T-helper 1 cell treated with Interleukin-12 subunit alpha and Interleukin-12 subunit beta and Interleukin-4 antibody, amounts not matched to agents 30 ng/mL and 1 ng/mL, for 36 hours (primary cell): ENCODE measurements around the gene ZNF765. TPM values are rescaled to one million over a fixed set of nuclear protein-coding genes. Genes with fewer than 3 reads are reported as not detected.
"Not testable (repeated sequence)": the region's sequence is repeated elsewhere in the genome, so short reads cannot be mapped to it uniquely, and the experiment has no call there.

ENCODE experiments used
- intact Hi-C: fragments of 100-400 bp; cut with micrococcal nuclease; formaldehyde crosslinking; loops from one replicate; pipeline ENCODE4 v1.15.1; 2024
- total RNA-seq: library from RNA; stranded (reverse); gene quantifications from 2 replicates; pipeline ENCODE4 v1.2.3, GENCODE V29; 2022

The ZNF765 gene
- total RNA-seq = 10.2 and 13.7 TPM in 2 replicates

DNA sequence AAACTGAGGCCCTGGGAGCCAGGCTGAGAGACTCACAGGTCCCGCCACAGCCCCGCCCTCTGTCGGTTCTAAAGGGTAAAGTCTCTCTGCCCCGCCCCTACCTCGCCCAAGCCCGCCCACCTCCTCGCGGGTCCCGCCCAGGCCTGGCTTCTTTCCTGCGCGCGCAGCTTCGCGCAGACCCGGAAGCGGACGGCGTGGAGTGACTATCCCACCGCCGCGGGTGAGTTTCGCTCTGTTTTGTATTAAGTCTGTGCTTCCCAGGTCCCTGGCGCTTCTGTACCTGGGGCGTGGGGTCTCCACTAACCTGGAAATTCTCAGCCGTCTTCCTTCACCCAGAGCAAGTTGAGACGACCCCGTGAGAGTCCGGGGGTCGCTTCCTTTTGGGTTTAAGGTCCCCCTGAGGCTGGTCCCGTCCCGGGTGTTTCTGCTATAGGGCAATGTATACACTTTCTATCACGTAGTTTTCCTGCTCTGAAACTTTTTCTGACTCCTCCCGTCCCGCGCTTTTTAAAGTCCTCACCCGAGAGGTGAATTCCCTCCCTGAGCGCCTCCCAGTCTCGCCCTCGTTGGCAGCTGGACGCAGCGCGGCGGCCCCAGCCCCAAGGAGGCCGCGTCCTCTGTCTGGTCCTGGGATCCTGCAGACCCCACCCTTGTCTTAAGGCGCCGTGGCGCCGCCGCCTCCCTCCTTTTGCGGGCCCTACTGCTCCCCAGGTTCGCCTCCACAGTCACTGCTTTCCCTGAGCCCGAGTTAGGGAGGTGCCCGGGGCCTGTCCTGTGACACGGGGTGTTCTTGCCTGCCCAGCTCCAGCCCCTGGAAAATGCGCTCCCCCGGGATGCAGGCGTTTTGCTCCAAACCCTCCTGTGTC, at the start of gene ZNF765:
Gene ZNF765 (plus strand): TSS at position 176 of the 866 bp plus-strand sequence. CDS start 2,867 bp downstream, outside the sequence.
- intact Hi-C loops = loop anchor here (1.0 kb wide), 11 partner anchors 30 to 1224 kb away; partner anchors contain the start of genes ZNF160, ZNF320, ZNF525 and ZNF761

DNA sequence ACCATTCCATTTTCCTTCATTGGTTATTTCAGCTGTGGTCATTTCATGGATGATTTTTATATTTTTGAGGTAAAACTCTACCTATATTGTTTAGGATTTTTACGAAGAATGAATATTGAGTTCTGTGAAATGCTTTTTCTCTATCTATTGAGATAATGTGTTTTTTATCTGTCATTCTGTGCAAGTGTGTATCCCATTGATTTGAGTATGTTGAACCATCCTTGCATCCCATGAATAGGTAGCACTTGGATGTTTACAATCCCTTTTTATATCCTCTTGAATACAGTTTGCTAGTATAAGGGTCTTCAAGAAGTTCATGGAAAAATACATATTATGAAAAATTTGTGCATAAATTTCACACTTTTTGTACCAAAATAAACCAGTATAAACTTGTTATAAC, 39.2 kb upstream of the ZNF765 start:
- intact Hi-C loops = no loop called here

DNA sequence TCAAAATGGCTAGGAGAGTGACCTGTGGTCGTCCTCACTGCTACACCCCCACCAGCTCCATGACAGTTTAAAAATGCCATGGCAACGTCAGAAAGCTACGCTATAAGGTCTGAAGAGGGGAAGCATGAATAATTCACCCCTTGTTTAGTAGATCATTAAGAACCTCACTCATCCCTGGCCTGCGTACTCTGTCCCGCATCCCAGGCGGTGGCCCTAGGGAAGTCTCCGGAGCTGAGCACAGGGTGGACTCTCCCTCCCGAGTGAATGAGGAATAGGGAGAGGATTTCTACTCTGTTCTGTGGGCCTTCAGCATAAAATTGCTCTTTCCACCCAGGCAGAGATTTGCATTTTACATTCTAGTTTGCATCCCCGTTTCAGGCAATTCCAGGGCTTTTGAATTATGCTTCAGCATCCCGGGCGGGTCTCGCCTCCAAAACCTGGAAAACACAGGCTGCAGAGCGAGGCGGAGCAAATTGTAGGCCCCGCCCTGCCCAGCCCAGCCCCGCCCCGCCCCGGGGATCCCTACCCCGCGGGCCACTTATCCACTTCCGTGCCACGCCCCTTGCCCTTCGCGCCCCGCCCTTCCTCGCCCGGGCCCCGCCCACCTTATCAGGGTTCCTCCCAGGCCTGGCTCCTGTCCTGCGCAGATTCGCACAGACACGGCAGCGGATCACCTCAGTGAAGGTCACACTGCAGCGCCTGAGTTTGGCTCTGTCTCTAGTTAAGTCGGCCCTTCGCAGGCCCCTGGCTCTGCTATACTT, 36.9 kb upstream of the ZNF765 start:
- intact Hi-C loops = no loop called here

DNA sequence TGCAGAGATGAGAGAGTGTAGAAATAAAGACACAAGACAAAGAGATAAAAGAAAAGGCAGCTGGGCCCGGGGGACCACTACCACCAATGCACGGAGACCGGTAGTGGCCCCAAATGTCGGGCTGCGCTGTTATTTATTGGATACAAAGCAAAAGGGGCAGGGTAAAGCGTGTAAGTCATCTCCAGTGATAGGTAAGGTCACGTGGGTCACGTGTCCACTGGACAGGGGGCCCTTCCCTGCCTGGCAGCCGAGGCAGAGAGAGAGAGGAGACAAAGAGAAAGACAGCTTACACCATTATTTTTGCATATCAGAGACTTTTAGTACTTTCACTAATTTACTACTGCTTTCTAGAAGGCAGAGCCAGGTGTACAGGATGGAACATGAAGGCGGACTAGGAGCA, 34.9 kb upstream of the ZNF765 start:
- intact Hi-C loops = not testable (repeated sequence)

DNA sequence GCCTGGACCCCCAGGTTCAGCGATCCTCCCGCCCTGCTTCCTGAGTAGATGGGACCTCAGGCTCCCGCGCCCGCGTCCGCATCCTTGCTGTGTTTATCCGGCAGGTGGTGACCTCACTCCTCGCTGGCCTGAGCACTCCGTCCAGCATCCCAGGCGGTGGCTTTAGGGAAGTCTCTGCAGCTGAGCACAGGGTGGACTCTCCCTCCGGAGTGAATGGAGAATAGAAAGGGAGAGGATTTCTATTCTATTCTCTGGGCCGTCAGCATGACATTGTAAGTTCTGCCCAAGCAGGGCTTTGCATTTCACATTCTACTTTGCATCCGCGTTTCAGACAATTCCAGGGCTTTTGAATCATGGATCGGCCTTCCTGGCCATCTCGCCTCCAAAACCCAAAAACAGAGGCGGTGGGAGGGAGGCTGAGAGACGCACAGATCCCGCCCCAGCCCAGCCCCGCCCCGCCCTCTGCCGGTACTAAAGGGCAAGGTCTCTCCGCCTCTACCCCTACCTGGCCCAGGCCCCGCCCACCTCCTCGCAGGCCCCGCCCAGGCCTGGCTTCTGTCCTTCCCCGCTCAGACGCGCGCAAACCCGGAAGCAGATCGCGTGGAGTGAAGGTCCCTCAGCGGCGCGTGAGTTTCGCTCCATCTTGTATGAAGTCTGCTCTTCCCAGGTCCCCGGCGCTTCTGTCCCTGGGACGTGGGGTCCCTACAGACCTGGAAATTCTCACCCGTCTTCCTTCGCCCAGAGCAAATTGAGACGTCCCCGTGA, 29.6 kb upstream of the ZNF765 start, which contains the start of gene ZNF525:
Gene ZNF525 (plus strand): TSS at position 572 of the 765 bp plus-strand sequence. CDS start 6,577 bp downstream, outside the sequence.
- intact Hi-C loops = loop anchor here (1.0 to 2.0 kb wide), 17 partner anchors 30 to 1176 kb away; partner anchors contain the start of genes MYADM, ZNF160, ZNF665 and ZNF761

DNA sequence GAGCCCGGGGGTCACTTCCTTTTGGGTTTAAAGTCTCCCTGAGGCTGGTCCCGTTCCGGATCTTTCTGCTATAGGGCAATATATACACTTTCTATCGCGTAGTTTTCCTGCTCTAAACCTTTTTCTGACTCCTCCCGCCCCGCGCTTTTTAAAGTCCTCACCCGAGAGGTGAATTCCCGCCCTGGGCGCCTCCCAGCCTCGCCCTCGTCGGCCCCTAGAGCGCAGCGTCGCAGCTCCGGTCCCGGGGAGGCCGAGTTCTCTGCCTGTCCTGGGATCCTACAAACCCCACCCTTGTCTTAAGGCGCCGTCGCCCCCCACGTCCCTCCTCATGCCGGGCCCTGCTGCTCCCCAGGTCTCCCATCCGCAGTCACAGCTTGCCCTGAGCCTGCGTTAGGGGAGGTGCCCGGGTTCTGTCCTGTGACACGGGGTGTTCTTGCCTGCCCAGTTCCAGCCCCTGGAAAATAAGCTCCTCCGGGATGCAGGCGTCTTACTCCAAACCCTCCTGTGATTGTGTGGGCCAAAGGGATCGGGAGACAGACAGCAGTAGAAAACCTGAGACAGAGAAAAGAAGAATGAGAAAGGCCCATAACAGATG, 29.0 kb upstream of the ZNF765 start:
- intact Hi-C loops = loop anchor here (1.0 to 2.0 kb wide), 17 partner anchors 29 to 1177 kb away; partner anchors contain the start of genes MYADM, ZNF160, ZNF665 and ZNF761

DNA sequence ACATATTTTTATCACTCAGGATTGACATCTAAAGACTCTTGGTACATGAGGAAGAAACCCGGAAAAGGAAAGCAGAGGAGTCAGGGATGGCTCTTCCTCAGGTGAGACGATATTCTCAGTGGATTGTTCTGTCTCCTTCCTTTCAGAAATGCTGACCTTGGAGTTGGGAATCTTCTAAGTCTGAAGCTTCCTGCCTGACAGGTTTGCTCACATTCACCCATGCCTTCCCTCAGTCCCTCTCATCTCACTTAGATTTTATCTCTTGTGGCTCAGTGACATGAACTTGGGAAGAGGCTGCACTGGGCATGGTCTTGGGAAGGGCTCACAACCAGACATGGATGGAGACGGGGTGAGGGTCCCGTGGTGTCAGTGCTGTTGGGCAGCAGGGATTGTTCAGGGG, 22.8 kb upstream of the ZNF765 start:
- intact Hi-C loops = no loop called here

DNA sequence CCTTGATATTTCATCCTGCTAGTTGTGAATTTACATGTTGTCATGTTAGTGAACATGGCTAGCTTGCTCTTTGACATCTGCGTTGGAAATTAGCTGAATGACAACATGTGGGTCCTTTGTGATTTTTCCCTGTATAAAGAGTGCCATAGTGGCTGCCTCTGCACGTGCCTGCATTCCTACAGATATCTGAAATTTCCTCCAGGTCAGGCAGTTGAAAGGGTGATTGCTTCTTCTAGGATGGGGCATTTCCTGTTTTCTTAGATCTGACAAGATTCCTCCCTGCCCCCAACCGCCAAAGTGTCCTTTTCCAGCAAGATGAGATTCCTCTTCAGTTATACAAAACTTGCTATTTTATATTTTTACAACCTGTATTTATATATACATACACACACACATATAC, 20.7 kb upstream of the ZNF765 start:
- intact Hi-C loops = no loop called here

DNA sequence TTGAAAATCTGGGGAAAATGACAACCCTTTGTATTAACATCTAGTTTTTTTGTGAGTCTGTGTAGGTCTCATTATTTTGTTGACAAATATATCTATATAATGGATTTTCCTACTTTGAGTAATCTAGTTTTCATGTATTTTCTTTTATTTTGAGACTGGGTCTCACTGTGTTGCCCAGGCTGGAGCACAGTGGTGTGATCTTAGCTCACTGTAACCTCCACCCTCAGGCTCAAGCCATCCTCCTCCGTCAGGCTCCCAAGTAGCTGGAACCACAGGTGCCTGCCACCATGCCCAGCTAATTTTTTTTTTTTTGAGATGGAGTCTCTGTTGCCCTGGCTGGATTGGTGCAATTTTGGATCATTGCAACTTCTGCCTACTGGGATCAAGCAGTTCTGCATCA, 20.2 kb upstream of the ZNF765 start:
- intact Hi-C loops = no loop called here

DNA sequence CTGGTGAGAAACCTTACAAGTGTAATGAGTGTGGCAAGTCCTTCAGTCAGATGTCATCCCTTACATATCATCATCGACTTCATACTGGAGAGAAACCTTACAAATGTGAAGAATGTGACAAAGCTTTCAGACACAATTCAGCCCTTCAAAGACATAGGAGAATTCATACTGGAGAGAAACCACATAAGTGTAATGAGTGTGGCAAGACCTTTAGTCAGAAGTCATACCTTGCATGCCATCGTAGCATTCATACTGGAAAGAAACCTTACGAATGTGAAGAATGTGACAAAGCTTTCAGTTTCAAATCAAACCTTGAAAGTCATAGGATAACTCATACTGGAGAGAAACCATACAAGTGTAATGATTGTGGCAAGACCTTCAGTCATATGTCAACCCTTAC, 13.6 kb upstream of the ZNF765 start:
- intact Hi-C loops = no loop called here

DNA sequence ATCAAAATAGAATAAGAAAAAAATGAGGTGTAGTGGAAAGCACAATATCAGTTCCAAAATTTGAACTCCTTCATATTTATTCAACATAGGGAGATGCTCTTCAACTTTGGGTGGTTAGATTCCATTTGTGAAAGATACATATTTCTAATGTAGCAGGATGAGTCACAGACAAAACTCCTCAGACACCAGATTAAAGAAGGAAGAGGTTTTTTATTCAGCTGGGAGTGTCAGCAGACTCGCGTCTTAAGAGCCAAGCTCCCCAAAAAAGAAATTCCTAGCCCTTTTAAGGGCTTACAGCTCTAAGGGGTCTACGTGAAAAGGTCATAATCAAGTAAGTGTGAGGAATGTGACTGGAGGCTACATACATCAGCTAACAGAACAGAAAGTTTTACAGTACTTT, 6.8 kb upstream of the ZNF765 start:
- intact Hi-C loops = no loop called here

DNA sequence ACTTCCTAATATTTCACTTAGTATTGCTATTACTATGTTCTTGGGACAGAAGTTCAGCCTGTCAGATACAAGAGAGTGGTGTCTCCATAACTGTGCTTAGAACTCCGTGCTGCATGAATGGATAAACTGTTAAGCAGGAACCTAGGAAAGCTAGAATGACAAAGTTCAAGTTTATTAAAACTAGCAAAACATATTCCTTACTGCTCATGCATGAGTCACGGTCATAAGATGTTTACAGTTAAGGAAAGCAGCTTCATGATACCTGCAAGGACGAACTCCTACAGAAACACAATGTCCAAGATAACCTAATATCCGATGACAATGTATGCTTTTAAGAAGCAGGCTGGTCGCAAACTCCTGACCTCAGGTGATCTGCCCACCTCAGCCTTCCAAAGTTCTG, 6.0 kb upstream of the ZNF765 start:
- intact Hi-C loops = no loop called here

DNA sequence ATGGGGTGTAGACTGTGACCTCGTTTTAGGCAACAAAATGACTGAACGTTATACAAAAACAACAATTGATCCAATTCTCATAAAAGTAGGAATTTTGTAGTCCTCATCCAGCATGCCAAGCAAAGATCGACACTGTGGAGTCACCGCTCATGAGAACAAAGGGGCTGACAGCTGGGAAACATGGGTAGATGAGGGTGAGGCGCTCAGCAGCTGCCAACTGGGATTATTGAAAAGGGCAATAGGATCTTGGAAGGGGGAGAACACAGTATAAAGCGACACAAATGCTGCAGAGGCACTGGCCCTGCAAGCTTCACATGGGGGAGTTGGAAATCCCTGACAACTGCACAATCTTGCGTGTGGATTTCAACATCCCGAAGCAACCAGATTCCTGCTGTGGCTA, 5.4 kb upstream of the ZNF765 start:
- intact Hi-C loops = no loop called here

DNA sequence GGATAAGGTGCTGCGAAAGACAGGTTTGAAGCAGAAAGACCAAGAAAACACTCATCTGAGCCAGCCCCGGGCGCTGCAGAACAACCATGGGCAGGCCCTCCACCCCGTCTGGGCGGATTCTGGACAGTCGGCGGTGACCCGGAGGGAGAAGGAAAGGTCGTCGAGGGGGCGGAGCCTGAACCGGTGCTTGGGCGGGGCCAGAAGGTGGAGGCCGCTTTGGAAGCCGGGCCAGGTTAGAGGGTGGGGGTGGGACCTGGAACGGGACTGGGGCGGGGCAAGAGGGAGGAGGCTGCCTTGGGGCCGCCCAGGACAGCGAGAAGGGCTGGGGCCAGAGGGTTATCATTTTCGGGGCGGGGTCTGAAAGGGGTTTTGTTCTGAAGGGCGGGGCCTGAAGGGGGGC, 5.0 kb upstream of the ZNF765 start:
- intact Hi-C loops = no loop called here

DNA sequence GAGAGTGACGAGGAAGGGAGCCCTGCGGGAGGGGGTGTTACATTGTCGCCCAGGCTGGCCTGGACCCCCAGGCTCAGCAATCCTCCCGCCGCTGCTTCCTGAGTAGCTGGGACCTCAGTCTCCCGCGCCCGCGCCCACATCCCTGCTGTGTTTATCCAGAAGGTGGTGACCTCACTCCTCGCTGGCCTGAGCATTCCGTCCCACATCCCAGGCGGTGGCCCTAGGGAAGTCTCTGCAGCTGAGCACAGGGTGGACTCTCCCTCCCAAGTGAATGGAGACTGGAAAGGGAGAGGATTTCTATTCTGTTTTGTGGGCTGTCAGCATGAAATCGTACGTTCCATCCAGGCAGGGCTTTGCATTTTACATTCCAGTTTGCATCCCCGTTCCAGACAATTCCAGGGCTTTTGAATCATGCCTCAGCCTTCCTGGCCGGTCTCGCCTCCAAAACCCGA, 401 bp upstream of the ZNF765 start:
- intact Hi-C loops = no loop called here

DNA sequence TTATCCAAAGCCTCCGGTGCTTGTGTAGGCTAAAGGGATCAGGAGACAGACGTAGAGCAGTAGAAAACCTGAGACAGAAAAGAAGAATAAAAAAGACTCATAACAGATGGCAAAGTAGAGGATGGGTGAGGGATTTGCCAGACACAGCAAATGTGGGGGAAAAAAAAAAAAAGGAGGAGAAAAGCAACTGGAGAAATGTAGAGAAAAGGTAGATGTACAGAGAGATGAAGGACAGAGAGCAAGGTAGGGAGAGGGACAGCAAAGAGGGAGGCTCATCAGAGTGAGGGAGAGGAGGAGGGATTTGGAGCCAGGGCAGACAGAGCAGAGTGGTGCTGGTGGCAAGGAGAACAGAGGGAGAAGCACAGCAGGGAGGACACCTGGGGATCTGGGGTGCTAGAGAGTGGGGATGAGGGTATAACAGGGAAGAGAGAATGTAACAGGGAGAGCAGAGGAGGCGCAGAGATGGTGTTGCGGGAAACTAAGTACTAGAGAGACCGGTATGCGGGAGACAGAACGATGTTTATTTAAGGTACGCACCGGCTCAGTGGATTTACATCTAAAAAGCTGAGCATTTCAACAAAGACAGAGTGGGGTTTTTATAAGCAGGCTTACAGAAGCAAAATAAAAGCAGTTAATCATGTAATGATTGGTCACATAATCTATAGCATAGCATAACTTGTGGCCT, 1.0 kb downstream of the ZNF765 start:
- intact Hi-C loops = loop anchor here (1.0 kb wide), 11 partner anchors 31 to 1225 kb away; partner anchors contain the start of genes ZNF160, ZNF320, ZNF525 and ZNF761

DNA sequence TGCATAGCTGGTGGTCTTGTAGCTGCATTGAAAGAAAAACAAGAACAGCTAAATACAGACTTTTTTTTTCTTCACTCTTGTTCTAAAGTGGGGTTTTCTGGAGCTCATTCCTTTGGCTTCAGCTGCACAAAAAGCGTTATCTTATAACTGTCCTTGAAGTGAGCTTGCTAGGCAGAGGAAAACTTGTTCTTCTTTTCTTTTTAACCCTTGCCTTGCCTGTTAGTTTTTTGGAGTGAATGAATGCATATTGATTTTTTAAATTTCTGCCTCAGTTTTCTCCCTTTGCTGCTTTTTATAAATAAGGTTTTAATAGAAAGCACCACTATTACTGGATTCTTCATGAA, 1.5 kb downstream of the ZNF765 start:
- intact Hi-C loops = no loop called here

DNA sequence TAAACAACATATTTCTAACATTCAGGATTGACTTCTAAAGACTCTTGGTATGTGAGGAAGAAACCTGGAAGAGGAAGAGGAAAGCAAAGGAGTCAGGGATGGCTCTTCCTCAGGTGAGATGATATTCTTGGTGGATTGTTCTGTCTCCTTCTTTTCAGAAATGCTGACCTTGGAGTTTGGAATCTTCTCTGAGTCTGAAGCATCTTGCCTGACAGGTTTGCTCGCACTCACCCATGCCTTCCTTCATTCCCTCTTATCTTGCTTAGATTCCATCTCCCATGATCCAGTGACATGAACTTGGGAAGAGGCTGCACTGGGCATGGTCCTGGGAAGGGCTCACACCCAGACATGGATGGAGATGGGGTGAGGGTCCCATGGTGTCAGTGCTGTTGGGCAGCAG, 3.0 kb downstream of the ZNF765 start:
- intact Hi-C loops = not testable (repeated sequence)

DNA sequence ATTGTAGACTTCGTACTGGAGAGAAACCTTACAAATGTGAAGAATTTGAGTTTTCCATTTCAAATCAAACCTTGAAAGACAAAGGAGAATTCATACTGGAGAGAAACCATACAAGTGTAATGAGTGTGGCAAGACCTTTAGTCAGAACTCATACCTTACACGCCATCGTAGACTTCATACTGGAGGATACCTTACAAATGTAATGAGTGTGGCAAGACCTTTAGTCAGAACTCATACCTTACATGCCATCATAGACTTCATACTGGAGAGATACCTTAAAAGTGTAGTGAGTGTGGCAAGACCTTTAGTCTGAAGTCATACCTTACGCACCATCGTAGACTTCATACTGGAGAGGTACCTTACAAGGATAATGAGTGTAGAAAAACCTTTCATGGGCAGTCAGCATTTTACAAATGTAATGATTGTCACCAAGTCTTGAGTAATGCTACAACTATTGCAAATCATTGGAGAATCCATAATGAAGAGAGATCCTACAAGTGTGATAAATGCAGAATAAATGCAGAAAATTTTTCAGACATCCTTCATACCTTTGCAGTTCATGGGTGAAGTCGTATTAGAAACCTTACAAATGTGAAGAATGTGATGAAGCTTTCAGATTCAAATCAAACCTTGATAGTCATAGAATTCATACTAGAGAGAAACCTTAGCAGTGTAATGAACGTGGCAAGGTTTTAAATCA, 14.7 kb downstream of the ZNF765 start:
- intact Hi-C loops = no loop called here
